Heart left ventricle (tissue), 16 donors: ENCODE data around the gene ALDH18A1. TPM values are rescaled to one million over a fixed set of nuclear protein-coding genes. Genes with fewer than 3 reads are reported as not detected.
A peak's percentile ranks its signal among the peaks of the same experiment; 100 is the strongest.

Source experiments
- ATAC-seq, 4 donors: fragments of 200-7000 bp; cut with Tn5 transposase; one replicate each; pipeline ENCODE4 v1.9.1; 2020 to 2022; ENCODE audit warnings: moderate library complexity in 4 of 4, mild to moderate bottlenecking in 3 of 4, moderate number of reproducible peaks in 1 of 4
- DNase-seq, 5 donors: peaks; one replicate each; pipeline ENCODE4 v3.0.0-alpha.2; 2020
- H3K27ac ChIP-seq, 12 donors: fragments of 200-600 bp; sonication (generic) in 4 of 12; one replicate each; pipeline versions ENCODE4 v1.5.0 to v1.8.0; 2016 to 2022; ENCODE audit warnings: mild to moderate bottlenecking in 2 of 12
- H3K27me3 ChIP-seq, 9 donors: fragments of 200-600 bp; sonication (generic) in 2 of 9; one replicate each; pipeline versions ENCODE4 v1.5.1 to v1.8.0; 2016 to 2022; ENCODE audit warnings: mild to moderate bottlenecking in 3 of 9
- H3K36me3 ChIP-seq, 9 donors: fragments of 200-600 bp; sonication (generic) in 2 of 9; one replicate each; pipeline versions ENCODE4 v1.5.0 to v1.8.0; 2018 to 2022; ENCODE audit warnings: mild to moderate bottlenecking in 2 of 9
- H3K4me1 ChIP-seq, 12 donors: fragments of 200-600 bp; sonication (generic) in 4 of 12; one replicate each; pipeline versions ENCODE4 v1.5.0 to v1.8.0; 2016 to 2022; ENCODE audit warnings: mild to moderate bottlenecking in 3 of 12
- H3K4me3 ChIP-seq, 12 donors: fragments of 200-600 bp; sonication (generic) in 4 of 12; one replicate each; pipeline versions ENCODE4 v1.5.0 to v1.8.0; 2017 to 2022; ENCODE audit warnings: mild to moderate bottlenecking in 9 of 12, moderate library complexity in 4 of 12
- H3K9me3 ChIP-seq, 12 donors: fragments of 200-600 bp; sonication (generic) in 4 of 12; one replicate each; pipeline versions ENCODE4 v1.5.0 to v1.8.0; 2016 to 2022; ENCODE audit warnings: mild to moderate bottlenecking in 1 of 12
- CTCF ChIP-seq, 12 donors: fragments of 200-600 bp; sonication (generic) in 4 of 12; IDR thresholded peaks; one replicate each; pipeline versions ENCODE4 v1.5.0 to v1.8.0; 2018 to 2022; ENCODE audit warnings: antibody characterized with exemption in 12 of 12, mild to moderate bottlenecking in 5 of 12
- POLR2A ChIP-seq, 2 donors: fragments of 450-650 bp; IDR thresholded peaks; one replicate each; pipeline ENCODE4 v1.6.1; 2017; ENCODE audit warnings: antibody characterized with exemption in 2 of 2, mild to moderate bottlenecking in 2 of 2, moderate library complexity in 2 of 2
- WGBS, 4 donors: extraction: QIAGEN DNeasy Blood & Tissue Kit in 2 of 4; methylation state at CpG; one replicate each; pipeline versions ENCODE4 v1.1.5 to v1.1.7; 2013 to 2018; 5-methylcytosine and 5-hydroxymethylcytosine counted together
- intact Hi-C, 10 donors: fragments of 100-400 bp; cut with DNase I; formaldehyde crosslinking; loops; one replicate each; pipeline versions ENCODE4 v1.11.1 to v1.14.2; 2022
- polyA plus RNA-seq, 2 donors: library from polyadenylated mRNA; stranded (reverse); fragments of 200-250 nt; gene quantifications; one replicate each; pipeline ENCODE4 v1.2.3, GENCODE V29; 2013
- total RNA-seq, 9 donors: library from RNA; depleted of rRNA in 2 of 9; stranded (reverse); fragments of >200 nt in 2 of 9; fragmentation: NEBNext Ultra II Directional in 3 of 9; extraction: Animal tissue kit (Norgen Biotek cat#: 25700) in 3 of 9; gene quantifications; one replicate each; pipeline versions ENCODE4 v1.1.0 to v1.2.4, GENCODE V29; 2016 to 2023
- donor health status: ischemic (EF 13 %, LVEDD 7.1; RV severe dilation, severe dysfunction).
- donor health status: healthy with polysubstance abuse.
- donor health status: DM: no; HTN: yes; CAD: no.
- donor health status: DM: no; HTN: no; CAD: no.
- donor health status: ischemic (EF 25% LVEDD 6.9; RV normal size, moderate dysfunction).
- donor health status: ischemic (EF 25% LVEDD 5.7; RV mildly dilated, moderate dysfunction).
- donor health status: healthy.
- donor health status: DM: yes; HTN: yes; CAD: no.
- donor health status: ischemic (EF 35%, LVEDD 5.7; RV mildly dilated, moderate dysfunction).
- donor health status: nonischemic (EF 11% LVEDD 7.7; RV severe dilation, severe dysfunction).
- donor health status: DM: yes; HTN: yes; CAD: no.
- donor health status: PGD.
- donor health status: ischemic (EF 29% LVEDD 5.4; RV normal size, mild dysfunction).
- donor health status: nonischemic (EF 23%, LVEDD 6.1; RV moderate dilation, normal function).

ALDH18A1 gene
- total and polyA plus RNA-seq, 11 donors, result 4.2 to 25.9 (median 12.5) TPM

GRCh38 chr10:95661818-95662217 lies 5.3 kb upstream of the ALDH18A1 start:
- no peaks in the 10 kb centered on the region for H3K9me3 ChIP-seq
- no peak for ATAC-seq
- no peak for DNase-seq
- no peak overlapping the region for H3K27ac ChIP-seq
- intact Hi-C loops, result no loop called here
- peaks cover 0 to 22% (median 8%) of the 10 kb centered on the region in 12 donors for H3K4me1 ChIP-seq
- 92 to 100% (median 95%) methylated on average over 1 of the region's 1 CpG for WGBS, 4 donors
- no peak for TF ChIP-seq POLR2A (IDR thresholded peaks at IDR 0.05)
- no peak for TF ChIP-seq CTCF (IDR thresholded peaks at IDR 0.05)
- H3K4me3 ChIP-seq, result no peak overlapping the region
- peaks cover 0 to 19% (median 7%) of the 10 kb centered on the region in 9 donors for H3K36me3 ChIP-seq
- no peaks in the 10 kb centered on the region for H3K27me3 ChIP-seq

- Histone ChIP-seq H3K9me3 (no peaks in the 10 kb centered on the region), H3K36me3 (peaks cover 0 to 13% (median 7%) of the 10 kb centered on the region in 9 donors), H3K27ac (no peak overlapping the region), H3K4me1 (peaks cover 0 to 31% (median 14%) of the 10 kb centered on the region in 12 donors), H3K27me3 (no peaks in the 10 kb centered on the region), H3K4me3 (no peak overlapping the region)
- intact Hi-C loops, result no loop called here
- DNase-seq (no peak), ATAC-seq (no peak)
- TF ChIP-seq POLR2A (IDR thresholded peaks at IDR 0.05) (no peak), CTCF (IDR thresholded peaks at IDR 0.05) (no peak)
Observed at GRCh38 chr10:95660283-95660682, 3.8 kb upstream of the ALDH18A1 start.

GRCh38 chr10:95657250-95657649 lies 739 bp upstream of the ALDH18A1 start:
- 0 to 95% (median 71%) methylated on average over 1 of the region's 1 CpG for WGBS, 4 donors
- TF ChIP-seq CTCF (IDR thresholded peaks at IDR 0.05) (no peak), POLR2A (IDR thresholded peaks at IDR 0.05) (no peak)

DNA sequence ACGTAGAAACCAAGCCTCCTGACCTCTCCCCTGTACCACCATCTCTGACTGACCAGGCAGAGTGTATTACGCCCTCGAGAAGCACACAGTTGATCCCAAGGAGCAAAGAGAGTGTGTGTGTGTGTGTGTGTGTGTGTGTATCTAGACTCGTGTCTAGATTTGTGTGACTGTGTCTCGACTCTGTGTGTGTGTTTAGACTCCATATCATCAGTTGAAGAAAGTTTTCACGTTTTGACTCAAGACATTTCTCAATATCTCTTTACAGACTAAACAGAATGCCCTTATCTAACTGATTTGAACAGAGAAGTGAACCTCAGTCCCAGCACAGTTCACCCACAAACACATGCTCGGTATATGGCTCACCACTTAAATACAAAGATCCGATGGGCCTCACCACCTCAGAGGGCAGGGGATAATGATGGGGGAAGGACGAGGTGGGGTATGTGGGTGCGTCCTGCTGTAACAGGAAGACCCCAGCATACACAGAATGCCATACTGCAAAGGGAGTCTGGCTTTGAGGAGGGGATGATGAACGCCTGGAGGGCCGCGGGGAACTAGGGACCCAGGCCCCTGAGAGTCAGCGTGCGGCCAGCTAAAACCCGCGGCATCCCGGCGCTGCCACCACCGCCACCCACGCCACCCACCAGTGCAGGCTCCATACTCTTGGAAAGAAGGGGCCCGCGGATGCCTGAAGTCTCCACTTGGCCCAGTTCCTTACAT lies 780 bp downstream of the ALDH18A1 start:
- DNase-seq, result no peak
- Histone ChIP-seq H3K4me3 (peak overlapping the region; percentile 75 to 100 (median 87)), H3K27ac (peak overlapping the region in 9 of 12 donors; percentile 7 to 73 (median 70)), H3K9me3 (peaks cover 0 to 6% (median 0%) of the 10 kb centered on the region in 12 donors), H3K4me1 (peaks cover 0 to 20% (median 10%) of the 10 kb centered on the region in 12 donors), H3K36me3 (peaks cover 0 to 27% (median 21%) of the 10 kb centered on the region in 9 donors), H3K27me3 (no peaks in the 10 kb centered on the region)
- ATAC-seq, result peak in 3 of 4 donors; percentile 27 to 35 (median 28)
- 14 to 27% (median 20%) methylated on average over 17 to 23 of the region's 23 CpGs for WGBS, 4 donors
- intact Hi-C loops, result no loop called here
- no peak for TF ChIP-seq POLR2A (IDR thresholded peaks at IDR 0.05)
- no peak for TF ChIP-seq CTCF (IDR thresholded peaks at IDR 0.05)

More at GRCh38 chr10:95657250-95657649, 739 bp upstream of the ALDH18A1 start:
- H3K4me1 ChIP-seq, result peaks cover 0 to 20% (median 10%) of the 10 kb centered on the region in 12 donors
- no peaks in the 10 kb centered on the region for H3K9me3 ChIP-seq
- H3K27me3 ChIP-seq, result no peaks in the 10 kb centered on the region
- intact Hi-C loops, result no loop called here
- H3K36me3 ChIP-seq, result peaks cover 0 to 12% (median 7%) of the 10 kb centered on the region in 9 donors
- peak overlapping the region in 3 of 12 donors; percentile 65 to 70 (median 69) for H3K27ac ChIP-seq
- DNase-seq (no peak), ATAC-seq (no peak)
- peak overlapping the region in 10 of 12 donors; percentile 85 to 100 (median 88) for H3K4me3 ChIP-seq
